Stimulated activated CD8-positive, alpha-beta memory T cell treated with anti-CD3 and anti-CD28 coated beads, Interleukin-12 subunit alpha, Interleukin-12 subunit beta, amount 100 ng/mL, for 1 hour (primary cell): ENCODE data around the gene ZBTB44.
"Not testable (repeated sequence)": the region's sequence is repeated elsewhere in the genome, so short reads cannot be mapped to it uniquely, and the experiment has no call there.

Experiments
- DNase-seq: peaks from one replicate; pipeline ENCODE4 v3.0.0-alpha.2; 2020; ENCODE audit warnings: low read depth

Gene ZBTB44

DNA sequence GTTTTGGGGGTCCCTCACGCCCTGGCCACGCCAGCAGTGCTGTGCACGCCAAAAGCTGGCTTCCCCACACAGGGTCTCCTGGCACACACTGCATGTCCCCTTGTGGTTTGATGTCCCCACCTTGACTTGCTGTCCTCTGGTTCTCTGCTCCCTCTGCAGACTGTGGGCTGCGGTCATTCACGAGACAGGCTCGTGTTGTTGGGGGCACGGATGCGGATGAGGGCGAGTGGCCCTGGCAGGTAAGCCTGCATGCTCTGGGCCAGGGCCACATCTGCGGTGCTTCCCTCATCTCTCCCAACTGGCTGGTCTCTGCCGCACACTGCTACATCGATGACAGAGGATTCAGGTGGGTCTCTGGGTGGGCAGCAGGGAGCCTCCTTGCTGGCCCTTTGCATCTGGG, 114.9 kb downstream of the ZBTB44 start:
- DNase-seq: no peak

GRCh38 chr11:130198964-130199363, 115.8 kb downstream of the ZBTB44 start:
- no peak for DNase-seq

DNA sequence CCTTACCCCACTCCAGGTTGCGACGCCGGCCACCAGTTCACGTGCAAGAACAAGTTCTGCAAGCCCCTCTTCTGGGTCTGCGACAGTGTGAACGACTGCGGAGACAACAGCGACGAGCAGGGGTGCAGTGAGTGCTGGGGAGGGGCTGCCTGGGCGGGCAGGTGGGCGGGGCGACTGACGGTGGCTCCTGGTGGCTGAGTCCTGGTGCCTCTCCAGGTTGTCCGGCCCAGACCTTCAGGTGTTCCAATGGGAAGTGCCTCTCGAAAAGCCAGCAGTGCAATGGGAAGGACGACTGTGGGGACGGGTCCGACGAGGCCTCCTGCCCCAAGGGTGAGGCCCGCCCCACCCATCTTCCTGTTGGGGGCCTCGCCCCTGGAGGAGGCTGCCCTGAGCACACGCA, 116.4 kb downstream of the ZBTB44 start:
- no peak for DNase-seq

- DNase-seq: no peak
These were observed 117.2 kb downstream of the ZBTB44 start for GRCh38 chr11:130197386-130198035.

DNA sequence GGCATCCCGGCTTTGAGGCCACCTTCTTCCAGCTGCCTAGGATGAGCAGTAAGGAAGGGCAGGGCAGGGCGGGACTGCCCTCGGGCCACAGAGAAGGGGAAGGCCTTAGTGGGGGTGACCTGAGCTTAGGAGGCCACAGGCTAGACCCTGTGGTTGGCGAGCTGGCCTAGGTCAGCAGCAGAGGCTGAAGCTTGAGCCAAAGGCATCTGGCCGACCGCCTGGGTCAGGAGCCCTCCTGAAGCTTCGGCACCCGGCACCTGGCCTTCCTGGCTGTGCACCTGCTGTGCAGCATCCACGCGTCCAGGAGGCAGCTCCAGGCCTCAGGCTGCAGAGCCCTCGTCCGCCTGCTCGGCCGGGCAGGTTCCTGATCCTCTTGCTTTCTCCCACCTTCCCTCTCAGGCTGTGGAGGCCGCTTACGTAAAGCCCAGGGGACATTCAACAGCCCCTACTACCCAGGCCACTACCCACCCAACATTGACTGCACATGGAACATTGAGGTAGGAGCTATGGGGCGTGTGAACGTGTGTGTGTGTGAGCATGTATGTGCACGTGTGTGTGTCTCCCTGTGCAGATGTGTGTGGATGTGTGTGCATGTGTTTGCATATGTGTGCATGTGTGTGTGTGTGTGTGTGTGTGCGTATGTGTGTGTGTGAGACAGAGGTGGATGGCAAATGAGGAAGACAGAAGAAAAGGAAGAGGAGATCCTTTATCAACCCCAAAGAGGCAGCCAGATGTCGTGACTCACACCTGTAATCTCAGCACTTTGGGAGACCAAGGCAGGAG, 120.3 kb downstream of the ZBTB44 start:
- no peak for DNase-seq

GRCh38 chr11:130193551-130193950, 121.2 kb downstream of the ZBTB44 start:
- not testable (repeated sequence) for DNase-seq

DNA sequence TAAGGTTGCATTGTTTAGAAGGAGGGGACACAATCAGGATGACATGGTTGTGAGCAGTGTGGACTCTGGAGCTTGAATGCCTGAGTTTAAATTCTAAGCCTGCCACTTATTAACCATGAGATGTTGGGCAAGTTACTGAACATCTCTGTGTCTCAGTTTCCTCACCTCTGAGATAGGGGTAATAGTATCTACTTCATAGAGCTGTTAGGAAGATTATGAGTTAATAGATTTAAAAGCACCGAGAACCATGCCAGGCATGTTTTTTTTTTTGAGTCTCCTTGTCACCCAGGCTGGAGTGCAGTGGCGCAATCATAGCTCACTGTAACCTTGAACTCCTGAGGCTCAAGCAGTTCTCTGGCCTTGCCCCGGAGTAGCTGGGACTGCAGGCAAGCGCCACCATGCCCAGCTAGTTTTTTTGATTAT, 121.9 kb downstream of the ZBTB44 start:
- DNase-seq: no peak

DNA sequence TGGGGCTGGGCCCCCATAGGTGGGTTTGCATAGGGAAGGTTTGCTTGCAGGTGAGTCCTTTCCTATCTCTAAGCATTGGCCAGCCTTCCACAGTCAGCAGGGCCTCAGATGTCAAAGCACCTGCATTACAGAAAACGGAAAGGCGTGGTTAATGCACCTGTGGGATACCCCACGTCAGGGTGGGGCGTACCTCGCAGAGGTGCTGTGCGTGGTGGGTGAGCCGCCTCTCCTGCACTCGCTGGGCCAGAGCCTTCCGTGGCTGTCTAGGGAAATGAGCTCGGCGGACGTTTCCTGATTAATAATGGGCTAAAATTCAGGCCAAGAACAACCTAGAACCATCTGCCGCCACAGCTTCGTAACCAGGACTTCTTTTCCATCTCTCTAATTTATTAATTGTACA, 122.8 kb downstream of the ZBTB44 start:
- no peak for DNase-seq

GRCh38 chr11:130190371-130190881, 124.3 kb downstream of the ZBTB44 start:
- DNase-seq: no peak

- DNase-seq: no peak
These were observed 125.1 kb downstream of the ZBTB44 start for GRCh38 chr11:130189492-130190210.

DNA sequence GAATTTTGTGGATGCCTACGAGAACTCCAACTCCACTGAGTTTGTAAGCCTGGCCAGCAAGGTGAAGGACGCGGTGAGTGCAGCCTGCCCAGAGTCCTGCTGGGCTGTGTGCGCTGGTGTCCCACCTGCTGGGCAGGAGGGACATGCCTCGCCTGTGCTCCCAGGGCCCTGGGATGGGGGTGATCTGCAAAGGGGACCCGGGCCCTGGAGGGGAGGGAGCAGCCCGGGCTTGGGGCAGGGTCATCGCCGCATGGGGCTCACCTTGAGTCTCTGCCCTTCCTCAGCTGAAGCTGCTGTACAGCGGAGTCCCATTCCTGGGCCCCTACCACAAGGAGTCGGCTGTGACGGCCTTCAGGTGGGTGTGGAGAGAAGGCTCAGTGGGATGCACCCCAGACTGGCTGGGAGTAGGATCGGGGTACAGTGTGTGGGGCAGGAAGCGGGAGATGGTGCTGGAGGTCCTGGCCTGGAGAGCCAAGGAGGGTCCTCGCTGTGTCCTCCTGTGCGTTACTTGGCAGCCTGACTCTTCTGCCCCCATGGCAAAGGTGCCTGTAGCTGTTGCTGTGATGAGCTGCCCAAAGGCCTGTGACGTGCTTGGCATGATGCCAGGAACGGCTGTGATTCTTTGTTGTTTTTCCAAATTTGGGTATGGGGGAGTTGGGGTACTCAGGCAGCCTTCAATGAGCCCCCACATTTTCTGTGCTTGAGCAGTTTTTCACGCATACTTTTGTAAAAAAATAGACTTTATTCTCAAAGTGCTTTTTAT, 126.0 kb downstream of the ZBTB44 start:
- no peak for DNase-seq

- no peak for DNase-seq
These were observed 126.7 kb downstream of the ZBTB44 start for GRCh38 chr11:130188047-130188446.

GRCh38 chr11:130187096-130187495, 127.6 kb downstream of the ZBTB44 start:
- no peak for DNase-seq

DNA sequence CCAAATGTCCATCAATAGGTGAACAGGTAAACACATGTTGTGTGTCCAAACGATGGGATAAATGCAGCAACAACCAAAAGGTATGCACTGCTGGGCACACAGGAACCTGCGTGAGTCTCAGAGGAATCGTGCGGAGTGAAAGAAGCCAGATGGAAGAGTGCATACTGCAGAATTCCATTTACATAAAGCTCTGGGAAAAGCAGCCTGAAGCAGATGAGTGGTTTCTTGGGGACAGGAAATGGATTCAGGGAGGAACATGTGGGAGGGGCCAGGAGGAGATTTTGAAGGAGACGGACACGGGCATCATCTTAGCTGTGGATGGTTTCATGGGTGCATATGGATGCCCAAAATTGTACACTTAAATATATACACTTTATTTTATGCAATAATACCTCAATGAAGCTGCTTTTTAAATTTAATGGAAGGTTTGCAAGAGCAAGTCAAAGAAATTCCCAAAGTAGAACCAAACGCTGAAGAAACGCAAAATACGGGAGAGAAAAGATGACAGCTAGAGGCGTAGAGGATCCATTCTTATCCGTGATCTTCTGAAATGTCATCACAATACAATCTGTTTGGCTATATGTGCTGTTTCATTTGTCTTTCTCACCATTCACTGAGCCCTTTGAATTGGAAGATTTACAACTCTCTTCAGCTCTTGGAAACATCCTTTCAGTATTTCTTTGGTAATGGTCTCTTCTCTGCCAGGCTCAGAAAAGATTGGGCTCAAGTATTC, 130.7 kb downstream of the ZBTB44 start:
- DNase-seq: no peak

GRCh38 chr11:130181295-130182272, 133.1 kb downstream of the ZBTB44 start:
- DNase-seq: no peak

DNA sequence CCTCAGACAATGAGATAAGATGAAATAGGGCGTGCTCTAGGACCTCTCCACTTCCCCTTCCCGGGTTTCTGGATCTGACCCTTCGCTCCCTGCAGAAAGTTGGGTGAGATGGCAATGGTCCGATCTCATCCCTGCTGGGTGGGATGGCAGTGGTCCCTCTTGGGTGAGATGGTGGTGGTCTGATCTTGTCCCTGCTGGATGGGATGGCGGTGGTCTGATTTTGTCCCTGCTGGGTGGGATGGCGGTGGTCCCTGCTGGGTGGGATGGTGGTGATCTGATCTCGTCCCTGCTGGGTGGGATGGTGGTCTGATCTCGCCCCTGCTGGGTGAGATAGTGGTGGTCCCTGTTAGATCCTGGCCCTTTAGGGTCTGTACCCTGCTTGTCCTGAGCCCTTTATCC, 133.8 kb downstream of the ZBTB44 start:
- no peak for DNase-seq

DNA sequence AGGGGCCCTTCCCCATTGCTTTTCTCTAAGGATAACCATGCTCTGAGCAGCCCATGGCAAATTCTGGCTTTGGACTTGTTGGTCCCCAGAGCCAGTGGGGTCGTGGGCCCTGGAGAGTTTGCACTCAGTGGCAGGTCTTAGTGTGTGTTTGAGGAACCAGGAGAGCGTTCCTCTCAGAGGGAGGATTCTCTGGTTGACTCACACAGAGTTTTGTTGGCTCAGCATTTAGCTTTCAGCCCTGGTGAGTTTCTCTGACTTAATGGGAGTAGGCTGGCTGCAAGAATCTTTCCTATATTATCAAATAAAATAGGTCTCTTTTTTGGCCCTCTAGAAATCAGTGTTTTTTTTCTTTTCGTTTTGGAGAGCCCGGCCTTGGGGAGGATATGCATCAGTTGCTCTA, 134.2 kb downstream of the ZBTB44 start:
- no peak for DNase-seq

GRCh38 chr11:130179396-130180306, 135.1 kb downstream of the ZBTB44 start:
- DNase-seq: no peak
